Measurements from ENCODE around the gene PLA2G6. TPM values are rescaled to one million over a fixed set of nuclear protein-coding genes. Genes with fewer than 3 reads are reported as not detected.

The PLA2G6 gene
- polyA plus RNA-seq, 2 of the 4 experiments (the other 2 are of a cell fraction) = 7.4 to 7.6 TPM

DNA sequence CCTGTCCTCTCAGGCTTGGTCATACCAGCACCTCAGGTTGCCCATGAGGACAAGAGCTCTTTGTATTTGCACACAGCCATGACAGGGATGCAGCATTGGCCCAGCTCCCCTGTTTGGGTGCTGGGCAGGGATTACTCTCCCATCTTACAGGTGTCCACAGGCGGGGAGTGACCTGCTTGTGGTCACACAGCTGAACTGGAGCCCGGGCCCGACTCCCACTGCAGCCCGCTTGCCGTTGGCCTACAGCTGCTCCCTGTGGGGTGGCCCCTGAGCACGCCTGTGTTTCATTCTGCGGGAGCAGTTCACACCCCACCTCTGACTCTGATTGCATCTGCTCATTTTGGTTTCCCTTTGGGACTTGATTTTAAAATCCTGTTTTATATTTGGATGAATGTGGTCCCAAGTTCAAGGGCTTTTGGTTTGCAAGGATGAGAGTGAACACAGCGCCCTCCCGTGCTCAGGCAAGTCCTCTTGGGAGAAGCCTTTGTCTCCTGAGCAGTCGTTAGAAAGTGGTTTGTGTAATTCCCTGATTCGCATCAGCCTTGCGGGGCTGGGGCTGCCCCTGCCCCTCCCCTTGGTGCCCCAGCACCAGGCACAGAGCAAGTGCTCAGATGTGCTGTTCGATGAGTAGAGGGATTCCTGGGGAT lies 115.1 kb downstream of the PLA2G6 start:
- TF ChIP-seq SMC3 (IDR thresholded peaks at IDR 0.05) (no peak), RFX5 (IDR thresholded peaks at IDR 0.05) (no peak), KDM5A (IDR thresholded peaks at IDR 0.05) (no peak), GATA3 (IDR thresholded peaks at IDR 0.05; ENCODE audit: borderline replicate concordance) (no peak), EP300 (IDR thresholded peaks at IDR 0.05) (no peak), TP53 (CRISPR knock-in tag; IDR thresholded peaks at IDR 0.05) (no peak), ESRRA (IDR thresholded peaks at IDR 0.05; ENCODE audit: borderline replicate concordance, low read length) (no peak), HDAC2 (IDR thresholded peaks at IDR 0.05) (no peak), CHD4 (IDR thresholded peaks at IDR 0.05; ENCODE audit: borderline replicate concordance) (no peak), NFE2L2 (conservative IDR thresholded peaks at IDR 0.05; ENCODE audit: low read length) (no peak), JUNB (IDR thresholded peaks at IDR 0.05) (no peak), HOXB5 (CRISPR knock-in tag; IDR thresholded peaks at IDR 0.05) (no peak)
- TF ChIP-seq, protein P1, sequence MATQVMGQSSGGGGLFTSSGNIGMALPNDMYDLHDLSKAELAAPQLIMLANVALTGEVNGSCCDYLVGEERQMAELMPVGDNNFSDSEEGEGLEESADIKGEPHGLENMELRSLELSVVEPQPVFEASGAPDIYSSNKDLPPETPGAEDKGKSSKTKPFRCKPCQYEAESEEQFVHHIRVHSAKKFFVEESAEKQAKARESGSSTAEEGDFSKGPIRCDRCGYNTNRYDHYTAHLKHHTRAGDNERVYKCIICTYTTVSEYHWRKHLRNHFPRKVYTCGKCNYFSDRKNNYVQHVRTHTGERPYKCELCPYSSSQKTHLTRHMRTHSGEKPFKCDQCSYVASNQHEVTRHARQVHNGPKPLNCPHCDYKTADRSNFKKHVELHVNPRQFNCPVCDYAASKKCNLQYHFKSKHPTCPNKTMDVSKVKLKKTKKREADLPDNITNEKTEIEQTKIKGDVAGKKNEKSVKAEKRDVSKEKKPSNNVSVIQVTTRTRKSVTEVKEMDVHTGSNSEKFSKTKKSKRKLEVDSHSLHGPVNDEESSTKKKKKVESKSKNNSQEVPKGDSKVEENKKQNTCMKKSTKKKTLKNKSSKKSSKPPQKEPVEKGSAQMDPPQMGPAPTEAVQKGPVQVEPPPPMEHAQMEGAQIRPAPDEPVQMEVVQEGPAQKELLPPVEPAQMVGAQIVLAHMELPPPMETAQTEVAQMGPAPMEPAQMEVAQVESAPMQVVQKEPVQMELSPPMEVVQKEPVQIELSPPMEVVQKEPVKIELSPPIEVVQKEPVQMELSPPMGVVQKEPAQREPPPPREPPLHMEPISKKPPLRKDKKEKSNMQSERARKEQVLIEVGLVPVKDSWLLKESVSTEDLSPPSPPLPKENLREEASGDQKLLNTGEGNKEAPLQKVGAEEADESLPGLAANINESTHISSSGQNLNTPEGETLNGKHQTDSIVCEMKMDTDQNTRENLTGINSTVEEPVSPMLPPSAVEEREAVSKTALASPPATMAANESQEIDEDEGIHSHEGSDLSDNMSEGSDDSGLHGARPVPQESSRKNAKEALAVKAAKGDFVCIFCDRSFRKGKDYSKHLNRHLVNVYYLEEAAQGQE (IDR thresholded peaks at IDR 0.05) = no peak
- TF ChIP-seq, protein P2, sequence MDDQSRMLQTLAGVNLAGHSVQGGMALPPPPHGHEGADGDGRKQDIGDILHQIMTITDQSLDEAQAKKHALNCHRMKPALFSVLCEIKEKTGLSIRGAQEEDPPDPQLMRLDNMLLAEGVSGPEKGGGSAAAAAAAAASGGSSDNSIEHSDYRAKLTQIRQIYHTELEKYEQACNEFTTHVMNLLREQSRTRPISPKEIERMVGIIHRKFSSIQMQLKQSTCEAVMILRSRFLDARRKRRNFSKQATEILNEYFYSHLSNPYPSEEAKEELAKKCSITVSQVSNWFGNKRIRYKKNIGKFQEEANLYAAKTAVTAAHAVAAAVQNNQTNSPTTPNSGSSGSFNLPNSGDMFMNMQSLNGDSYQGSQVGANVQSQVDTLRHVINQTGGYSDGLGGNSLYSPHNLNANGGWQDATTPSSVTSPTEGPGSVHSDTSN (IDR thresholded peaks at IDR 0.05) = no peak
- TF ChIP-seq, protein P3, sequence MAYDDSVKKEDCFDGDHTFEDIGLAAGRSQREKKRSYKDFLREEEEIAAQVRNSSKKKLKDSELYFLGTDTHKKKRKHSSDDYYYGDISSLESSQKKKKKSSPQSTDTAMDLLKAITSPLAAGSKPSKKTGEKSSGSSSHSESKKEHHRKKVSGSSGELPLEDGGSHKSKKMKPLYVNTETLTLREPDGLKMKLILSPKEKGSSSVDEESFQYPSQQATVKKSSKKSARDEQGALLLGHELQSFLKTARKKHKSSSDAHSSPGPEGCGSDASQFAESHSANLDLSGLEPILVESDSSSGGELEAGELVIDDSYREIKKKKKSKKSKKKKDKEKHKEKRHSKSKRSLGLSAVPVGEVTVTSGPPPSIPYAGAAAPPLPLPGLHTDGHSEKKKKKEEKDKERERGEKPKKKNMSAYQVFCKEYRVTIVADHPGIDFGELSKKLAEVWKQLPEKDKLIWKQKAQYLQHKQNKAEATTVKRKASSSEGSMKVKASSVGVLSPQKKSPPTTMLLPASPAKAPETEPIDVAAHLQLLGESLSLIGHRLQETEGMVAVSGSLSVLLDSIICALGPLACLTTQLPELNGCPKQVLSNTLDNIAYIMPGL (CRISPR knock-in tag; IDR thresholded peaks at IDR 0.05; ENCODE audit: borderline replicate concordance) = no peak
- TF ChIP-seq, protein P4, sequence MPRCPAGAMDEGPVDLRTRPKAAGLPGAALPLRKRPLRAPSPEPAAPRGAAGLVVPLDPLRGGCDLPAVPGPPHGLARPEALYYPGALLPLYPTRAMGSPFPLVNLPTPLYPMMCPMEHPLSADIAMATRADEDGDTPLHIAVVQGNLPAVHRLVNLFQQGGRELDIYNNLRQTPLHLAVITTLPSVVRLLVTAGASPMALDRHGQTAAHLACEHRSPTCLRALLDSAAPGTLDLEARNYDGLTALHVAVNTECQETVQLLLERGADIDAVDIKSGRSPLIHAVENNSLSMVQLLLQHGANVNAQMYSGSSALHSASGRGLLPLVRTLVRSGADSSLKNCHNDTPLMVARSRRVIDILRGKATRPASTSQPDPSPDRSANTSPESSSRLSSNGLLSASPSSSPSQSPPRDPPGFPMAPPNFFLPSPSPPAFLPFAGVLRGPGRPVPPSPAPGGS (IDR thresholded peaks at IDR 0.05) = no peak
- TF ChIP-seq, protein P5, sequence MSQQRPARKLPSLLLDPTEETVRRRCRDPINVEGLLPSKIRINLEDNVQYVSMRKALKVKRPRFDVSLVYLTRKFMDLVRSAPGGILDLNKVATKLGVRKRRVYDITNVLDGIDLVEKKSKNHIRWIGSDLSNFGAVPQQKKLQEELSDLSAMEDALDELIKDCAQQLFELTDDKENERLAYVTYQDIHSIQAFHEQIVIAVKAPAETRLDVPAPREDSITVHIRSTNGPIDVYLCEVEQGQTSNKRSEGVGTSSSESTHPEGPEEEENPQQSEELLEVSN (IDR thresholded peaks at IDR 0.05; ENCODE audit: borderline replicate concordance, low read depth) = no peak
- Histone ChIP-seq H3K4me3 (no peak overlapping the region), H3K9me3 (no peaks in the 10 kb centered on the region), H3K4me1 (no peaks in the 10 kb centered on the region), H3K4me2 (no peak overlapping the region), H3K27ac (no peak overlapping the region)
- DNase-seq (ENCODE audit: low read depth in 1 of 2, low spot score in 1 of 2) (no peak), FAIRE-seq (no peak), ATAC-seq (no peak)
- ChIA-PET CTCF (interaction anchor here (1.2 to 1.3 kb wide), 2 partner anchors 13 to 14 kb away, joined by 3 to 6 read pairs; no protein-coding TSS in a partner anchor), POLR2A (no interaction called here)
- WGBS (ENCODE audit: missing lambda C conversion rate) = 89% methylated on average over 8 of the region's 13 CpGs

DNA sequence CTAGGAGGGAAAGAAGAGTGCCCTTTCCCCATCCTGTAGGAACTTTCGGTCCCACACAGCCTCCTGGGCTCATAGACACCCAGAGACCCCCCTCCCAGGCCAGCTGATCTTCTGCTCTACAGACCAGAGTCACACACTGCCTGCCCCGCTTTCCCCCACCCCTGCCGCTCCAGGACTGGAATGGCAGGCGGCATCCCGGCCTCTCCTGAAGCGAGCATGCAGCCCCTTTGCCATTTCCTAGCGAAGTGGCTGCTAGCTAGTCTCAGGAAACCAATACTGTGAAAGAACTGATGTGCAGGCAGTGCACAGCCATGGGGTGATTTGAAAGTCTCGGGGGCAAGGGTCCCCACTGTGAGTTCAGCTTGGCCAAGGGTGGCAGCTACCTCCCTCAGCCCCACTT lies 116.1 kb downstream of the PLA2G6 start:
- FAIRE-seq = no peak
- TF ChIP-seq PHF8 (IDR thresholded peaks at IDR 0.05; ENCODE audit: borderline replicate concordance, low read depth) = no peak
- TF ChIP-seq ZC3H11A (IDR thresholded peaks at IDR 0.05) = no peak
- TF ChIP-seq RFX5 (IDR thresholded peaks at IDR 0.05) = no peak
- TF ChIP-seq, protein P6, sequence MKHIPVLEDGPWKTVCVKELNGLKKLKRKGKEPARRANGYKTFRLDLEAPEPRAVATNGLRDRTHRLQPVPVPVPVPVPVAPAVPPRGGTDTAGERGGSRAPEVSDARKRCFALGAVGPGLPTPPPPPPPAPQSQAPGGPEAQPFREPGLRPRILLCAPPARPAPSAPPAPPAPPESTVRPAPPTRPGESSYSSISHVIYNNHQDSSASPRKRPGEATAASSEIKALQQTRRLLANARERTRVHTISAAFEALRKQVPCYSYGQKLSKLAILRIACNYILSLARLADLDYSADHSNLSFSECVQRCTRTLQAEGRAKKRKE (CRISPR knock-in tag; IDR thresholded peaks at IDR 0.05; ENCODE audit: low read depth) = no peak
- TF ChIP-seq, protein P3 (CRISPR knock-in tag; IDR thresholded peaks at IDR 0.05; ENCODE audit: borderline replicate concordance) = no peak
- TF ChIP-seq NPAS2 (CRISPR knock-in tag; IDR thresholded peaks at IDR 0.05; ENCODE audit: borderline replicate concordance) = no peak
- 96% methylated on average over 8 of the region's 8 CpGs for WGBS (ENCODE audit: missing lambda C conversion rate)
- POLR2A ChIA-PET = no interaction called here
- Histone ChIP-seq H3K4me1 (no peaks in the 10 kb centered on the region), H3K4me3 (no peak overlapping the region), H3K4me2 (no peak overlapping the region), H3K27ac (no peak overlapping the region), H3K9me3 (no peaks in the 10 kb centered on the region)
- DNase-seq (ENCODE audit: low read depth in 1 of 2, low spot score in 1 of 2) = no peak
- CTCF ChIA-PET = interaction anchor here (1.2 to 1.3 kb wide), 2 partner anchors 13 to 14 kb away, joined by 3 to 6 read pairs; no protein-coding TSS in a partner anchor
- ATAC-seq = no peak
